HG03103 (cell line): Measurements from ENCODE around the gene ZDHHC11B.

Experiments used
- ATAC-seq: cut with Tn5 transposase; IDR thresholded peaks from one replicate; pipeline ENCODE4 v1.9.1; 2021; ENCODE audit warnings: low read depth; ENCODE audit not compliant: unreplicated experiment

ZDHHC11B gene

GRCh38 chr5:663436-664342 is 120.8 kb downstream of the ZDHHC11B start:
- no peak for ATAC-seq

GRCh38 chr5:662751-663435 is 121.6 kb downstream of the ZDHHC11B start:
- ATAC-seq: no peak

- ATAC-seq: no peak
Measured at GRCh38 chr5:661891-662750, 122.4 kb downstream of the ZDHHC11B start.

DNA sequence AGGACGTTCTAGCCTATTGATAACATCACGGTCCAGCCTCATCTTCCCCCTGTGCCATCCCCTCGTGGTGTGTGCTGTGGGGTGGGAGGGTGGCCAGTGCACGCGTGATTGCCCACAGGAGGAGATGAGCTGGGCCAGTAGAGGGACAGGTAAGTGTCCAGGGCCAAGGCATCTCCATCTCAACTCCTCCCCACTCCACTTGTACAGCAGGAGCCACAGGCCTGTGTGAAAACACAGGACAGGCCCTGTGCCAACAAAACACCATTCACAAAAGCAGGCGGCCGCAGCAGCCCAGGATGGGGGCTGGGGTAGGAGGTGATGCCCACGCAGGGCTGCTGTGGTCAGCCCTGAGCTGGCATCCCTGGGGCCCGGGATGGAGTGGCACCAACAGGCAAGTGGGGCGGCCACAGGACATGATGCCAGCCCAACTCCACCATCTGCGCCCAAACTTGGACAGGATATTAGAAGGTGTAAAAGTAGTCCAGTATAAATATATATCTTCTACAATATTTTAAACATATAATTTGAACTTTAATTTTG is 124.0 kb downstream of the ZDHHC11B start:
- ATAC-seq: no peak
